Vagina (tissue), 2 donors: ENCODE measurements around the gene FAM169A. TPM values are rescaled to one million over a fixed set of nuclear protein-coding genes. Genes with fewer than 3 reads are reported as not detected.
"Not testable (repeated sequence)": the region's sequence is repeated elsewhere in the genome, so short reads cannot be mapped to it uniquely, and the experiment has no call there.

Experiments used
- DNase-seq, 2 donors: peaks; one replicate each; pipeline ENCODE4 v3.0.0-alpha.2; 2017; ENCODE audit errors: extremely low spot score in 2 of 2
- H3K27ac ChIP-seq: fragments of 200-600 bp; sonication (generic); one replicate; pipeline ENCODE4 v1.5.1; 2019
- H3K27me3 ChIP-seq: fragments of 200-600 bp; sonication (generic); one replicate; pipeline ENCODE4 v1.5.1; 2019
- H3K36me3 ChIP-seq, 2 donors: fragments of 200-600 bp; sonication (generic); one replicate each; pipeline ENCODE4 v1.5.1; 2017 to 2019
- H3K4me1 ChIP-seq: fragments of 200-600 bp; sonication (generic); one replicate; pipeline ENCODE4 v1.5.1; 2019
- H3K4me3 ChIP-seq, 2 donors: fragments of 200-600 bp; sonication (generic); 1 replicate in 1 of 2; 2 replicates in 1 of 2; pipeline ENCODE4 v1.5.1; 2016 to 2019
- H3K9me3 ChIP-seq: fragments of 200-600 bp; sonication (generic); one replicate; pipeline ENCODE4 v1.5.1; 2019
- POLR2A ChIP-seq, 2 donors: fragments of 450-650 bp; IDR thresholded peaks; one replicate each; pipeline ENCODE4 v1.6.1; 2017; ENCODE audit warnings: antibody characterized with exemption in 2 of 2, mild to moderate bottlenecking in 2 of 2, moderate library complexity in 2 of 2
- POLR2AphosphoS5 ChIP-seq, 2 donors: sonication (generic); formaldehyde crosslinking; IDR thresholded peaks; one replicate each; pipeline ENCODE4 v1.9.0; 2017; ENCODE audit warnings: antibody characterized with exemption in 2 of 2, mild to moderate bottlenecking in 2 of 2, low read depth in 1 of 2; ENCODE audit not compliant: insufficient read depth in 1 of 2
- intact Hi-C: fragments of 100-400 bp; cut with DNase I; formaldehyde crosslinking; loops from one replicate; pipeline ENCODE4 v1.15.1; 2023
- total RNA-seq: library from RNA; depleted of rRNA; stranded (reverse); fragments of >200 nt; gene quantifications from one replicate; pipeline ENCODE4 v1.2.3, GENCODE V29; 2016
- TF ChIP-seq, protein P1 (sequence below), 3 experiments: fragments of 450-650 bp in 2 of 3; fragments of 200-600 bp in 1 of 3; sonication (generic) in 1 of 3; IDR thresholded peaks; one replicate each; pipeline ENCODE4 v1.5.1; 2017 to 2019; ENCODE audit warnings: antibody characterized with exemption in 3 of 3, mild to moderate bottlenecking in 2 of 3, moderate library complexity in 2 of 3

FAM169A gene
- total RNA-seq, 1 donor from 2014 or later = 0.98 TPM

DNA sequence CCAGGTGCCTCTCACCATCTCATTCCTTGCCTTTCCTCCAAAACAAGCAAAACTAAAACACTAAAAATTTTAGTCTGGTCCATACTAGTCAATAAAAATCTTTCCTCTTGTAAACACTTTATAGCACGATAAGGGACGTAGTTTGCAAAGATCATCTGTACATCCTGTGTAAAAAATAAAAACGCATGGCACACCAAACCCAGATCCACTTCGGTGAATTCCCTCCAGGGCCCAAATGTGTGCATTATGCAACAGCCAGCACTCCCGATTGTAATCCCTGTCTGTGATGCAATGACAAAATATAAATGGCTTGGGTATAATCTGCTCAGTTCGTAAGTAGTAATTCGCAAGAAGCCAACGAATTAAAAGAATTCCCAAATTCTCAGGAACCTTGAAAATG, 1.4 kb downstream of the FAM169A start:
- TF ChIP-seq POLR2A (IDR thresholded peaks at IDR 0.05) (no peak), POLR2AphosphoS5 (IDR thresholded peaks at IDR 0.05; ENCODE audit: insufficient read depth in 1 of 2, low read depth in 1 of 2) (no peak)
- TF ChIP-seq, protein P1, sequence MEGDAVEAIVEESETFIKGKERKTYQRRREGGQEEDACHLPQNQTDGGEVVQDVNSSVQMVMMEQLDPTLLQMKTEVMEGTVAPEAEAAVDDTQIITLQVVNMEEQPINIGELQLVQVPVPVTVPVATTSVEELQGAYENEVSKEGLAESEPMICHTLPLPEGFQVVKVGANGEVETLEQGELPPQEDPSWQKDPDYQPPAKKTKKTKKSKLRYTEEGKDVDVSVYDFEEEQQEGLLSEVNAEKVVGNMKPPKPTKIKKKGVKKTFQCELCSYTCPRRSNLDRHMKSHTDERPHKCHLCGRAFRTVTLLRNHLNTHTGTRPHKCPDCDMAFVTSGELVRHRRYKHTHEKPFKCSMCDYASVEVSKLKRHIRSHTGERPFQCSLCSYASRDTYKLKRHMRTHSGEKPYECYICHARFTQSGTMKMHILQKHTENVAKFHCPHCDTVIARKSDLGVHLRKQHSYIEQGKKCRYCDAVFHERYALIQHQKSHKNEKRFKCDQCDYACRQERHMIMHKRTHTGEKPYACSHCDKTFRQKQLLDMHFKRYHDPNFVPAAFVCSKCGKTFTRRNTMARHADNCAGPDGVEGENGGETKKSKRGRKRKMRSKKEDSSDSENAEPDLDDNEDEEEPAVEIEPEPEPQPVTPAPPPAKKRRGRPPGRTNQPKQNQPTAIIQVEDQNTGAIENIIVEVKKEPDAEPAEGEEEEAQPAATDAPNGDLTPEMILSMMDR (IDR thresholded peaks at IDR 0.05) = no peak
- H3K27ac ChIP-seq = no peak overlapping the region
- H3K27me3 ChIP-seq = no peaks in the 10 kb centered on the region
- DNase-seq = no peak
- peaks cover 8% of the 10 kb centered on the region for H3K4me1 ChIP-seq
- intact Hi-C loops = no loop called here
- H3K36me3 ChIP-seq = no peaks in the 10 kb centered on the region
- H3K9me3 ChIP-seq = no peaks in the 10 kb centered on the region
- no peak overlapping the region for H3K4me3 ChIP-seq

DNA sequence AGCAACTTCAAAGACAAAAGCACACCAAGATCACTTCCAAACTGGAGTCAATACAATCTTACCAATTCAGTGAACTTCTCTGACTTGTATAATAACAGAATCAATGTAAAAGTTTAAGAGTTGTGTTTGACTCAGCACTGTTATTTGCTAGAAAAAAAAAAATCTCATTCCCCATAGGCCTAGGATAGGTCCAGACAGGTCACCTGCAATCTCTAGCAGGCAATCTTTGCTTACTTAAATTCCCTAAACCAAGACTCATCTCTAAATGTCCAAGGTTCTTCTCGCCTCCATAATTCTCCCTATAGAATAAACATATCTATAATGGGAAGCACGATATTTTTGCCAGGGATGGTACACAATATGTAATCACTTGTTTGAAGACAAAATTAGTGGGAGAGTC, 2.5 kb downstream of the FAM169A start:
- intact Hi-C loops = no loop called here
- Histone ChIP-seq H3K36me3 (no peaks in the 10 kb centered on the region), H3K27me3 (no peaks in the 10 kb centered on the region), H3K27ac (no peak overlapping the region), H3K9me3 (no peaks in the 10 kb centered on the region), H3K4me1 (peaks cover 8% of the 10 kb centered on the region), H3K4me3 (no peak overlapping the region)
- DNase-seq = no peak
- TF ChIP-seq, protein P1 (IDR thresholded peaks at IDR 0.05) = no peak
- TF ChIP-seq POLR2AphosphoS5 (IDR thresholded peaks at IDR 0.05; ENCODE audit: insufficient read depth in 1 of 2, low read depth in 1 of 2) (no peak), POLR2A (IDR thresholded peaks at IDR 0.05) (no peak)

DNA sequence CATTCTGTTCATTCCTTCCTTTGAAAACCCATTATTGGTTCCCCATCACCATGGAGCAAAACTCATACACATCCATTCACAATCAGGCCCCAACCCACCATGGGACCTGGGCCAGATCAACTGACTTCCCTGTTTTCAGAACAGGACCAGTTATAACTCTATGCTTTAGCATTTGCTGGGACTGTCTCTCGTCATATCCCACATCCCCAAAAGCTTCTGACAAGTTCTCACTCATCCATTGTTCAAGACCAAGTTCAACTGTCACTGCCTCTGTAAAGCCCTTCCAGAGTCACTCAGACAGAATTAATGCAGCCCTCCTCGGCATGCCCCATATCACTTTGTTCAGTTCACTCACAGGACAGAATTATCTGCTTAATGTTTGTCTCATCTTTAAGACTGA, 4.0 kb downstream of the FAM169A start:
- H3K27me3 ChIP-seq = no peaks in the 10 kb centered on the region
- intact Hi-C loops = no loop called here
- no peak overlapping the region for H3K4me3 ChIP-seq
- H3K27ac ChIP-seq = no peak overlapping the region
- no peak for DNase-seq
- TF ChIP-seq POLR2A (IDR thresholded peaks at IDR 0.05) (no peak), POLR2AphosphoS5 (IDR thresholded peaks at IDR 0.05; ENCODE audit: insufficient read depth in 1 of 2, low read depth in 1 of 2) (no peak)
- TF ChIP-seq, protein P1 (IDR thresholded peaks at IDR 0.05) = no peak
- no peaks in the 10 kb centered on the region for H3K9me3 ChIP-seq
- peaks cover 8% of the 10 kb centered on the region for H3K4me1 ChIP-seq
- H3K36me3 ChIP-seq = no peaks in the 10 kb centered on the region

DNA sequence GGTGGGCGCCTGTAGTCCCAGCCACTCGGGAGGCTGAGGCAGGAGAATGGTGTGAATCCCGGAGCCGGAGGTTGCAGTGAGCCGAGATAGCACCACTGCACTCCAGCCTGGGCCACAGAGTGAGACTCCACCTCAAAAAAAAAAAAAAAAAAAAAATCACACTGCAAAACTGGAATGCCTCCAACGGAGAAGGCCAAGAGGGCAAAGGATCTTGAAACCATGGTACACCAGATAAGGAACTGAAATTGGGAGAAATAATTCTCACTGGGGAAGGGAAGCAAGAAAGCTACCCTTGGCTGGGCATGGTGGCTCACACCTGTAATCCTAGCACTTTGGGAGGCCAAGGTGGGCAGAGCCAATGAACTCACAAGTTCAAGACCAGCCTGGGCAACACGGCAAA, 9.2 kb downstream of the FAM169A start:
- intact Hi-C loops, DNase-seq, H3K36me3 ChIP-seq, H3K4me1 ChIP-seq, H3K4me3 ChIP-seq, H3K27me3 ChIP-seq, H3K9me3 ChIP-seq, H3K27ac ChIP-seq: not testable (repeated sequence)

DNA sequence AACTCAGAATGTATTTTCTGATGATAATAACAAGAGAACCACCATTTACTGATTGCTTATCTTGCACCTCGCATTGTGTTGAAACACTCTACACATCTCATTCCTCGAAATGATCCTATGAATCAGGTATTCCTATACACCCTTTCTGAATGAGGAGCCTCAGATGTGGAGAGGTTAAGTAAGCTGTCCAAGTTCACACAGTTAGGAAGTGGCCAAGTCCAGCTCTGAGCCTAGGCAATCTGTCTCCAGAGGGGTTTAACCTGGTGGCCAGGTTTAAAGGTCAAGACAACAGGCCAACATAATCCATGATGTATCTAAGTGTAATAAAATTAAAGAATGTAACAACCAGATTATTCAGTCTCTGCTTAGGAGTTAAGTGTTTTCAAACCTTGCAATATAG, 12.9 kb downstream of the FAM169A start:
- Histone ChIP-seq H3K4me3 (no peak overlapping the region), H3K27me3 (no peaks in the 10 kb centered on the region), H3K36me3 (no peaks in the 10 kb centered on the region), H3K9me3 (no peaks in the 10 kb centered on the region), H3K27ac (no peak overlapping the region), H3K4me1 (no peaks in the 10 kb centered on the region)
- DNase-seq = no peak
- TF ChIP-seq POLR2A (IDR thresholded peaks at IDR 0.05) (no peak), POLR2AphosphoS5 (IDR thresholded peaks at IDR 0.05; ENCODE audit: insufficient read depth in 1 of 2, low read depth in 1 of 2) (no peak)
- TF ChIP-seq, protein P1 (IDR thresholded peaks at IDR 0.05) = no peak
- intact Hi-C loops = no loop called here
